ENCODE data around the gene TPST2. TPM values are rescaled to one million over a fixed set of nuclear protein-coding genes. Genes with fewer than 3 reads are reported as not detected.

The TPST2 gene
- total and polyA plus RNA-seq, 2 donors: 14.1 to 27.4 TPM

GRCh38 chr22:26602127-26602526 lies 12.2 kb upstream of the TPST2 start:
- Histone ChIP-seq H3K4me3 (ENCODE audit: low read depth, low read length) (no peak overlapping the region), H3K36me3 (ENCODE audit: insufficient read depth) (no peaks in the 10 kb centered on the region), H3K4me1 (ENCODE audit: insufficient read depth) (no peaks in the 10 kb centered on the region), H3K27ac (ENCODE audit: low read depth) (no peak overlapping the region)
- no peak for DNase-seq (ENCODE audit: extremely low spot score)
- WGBS: 71% methylated on average over 4 of the region's 4 CpGs

- no peak overlapping the region for H3K27ac ChIP-seq (ENCODE audit: low read depth)
- H3K4me1 ChIP-seq (ENCODE audit: insufficient read depth): no peaks in the 10 kb centered on the region
- no peak overlapping the region for H3K4me3 ChIP-seq (ENCODE audit: low read depth, low read length)
- WGBS: 66% methylated on average over 12 of the region's 12 CpGs
- DNase-seq (ENCODE audit: extremely low spot score): no peak
- H3K36me3 ChIP-seq (ENCODE audit: insufficient read depth): no peaks in the 10 kb centered on the region
These were observed 11.8 kb upstream of the TPST2 start for GRCh38 chr22:26601726-26602125.

- no peak for DNase-seq (ENCODE audit: extremely low spot score)
- H3K4me3 ChIP-seq (ENCODE audit: low read depth, low read length): no peak overlapping the region
- H3K4me1 ChIP-seq (ENCODE audit: insufficient read depth): no peaks in the 10 kb centered on the region
- H3K36me3 ChIP-seq (ENCODE audit: insufficient read depth): no peaks in the 10 kb centered on the region
- WGBS: 73% methylated on average over 11 of the region's 11 CpGs
- no peak overlapping the region for H3K27ac ChIP-seq (ENCODE audit: low read depth)
These were observed 9.6 kb upstream of the TPST2 start for GRCh38 chr22:26599505-26599904.

GRCh38 chr22:26597480-26597879 lies 7.5 kb upstream of the TPST2 start:
- DNase-seq (ENCODE audit: extremely low spot score): no peak
- 87% methylated on average over 4 of the region's 4 CpGs for WGBS

GRCh38 chr22:26597026-26597425 lies 7.1 kb upstream of the TPST2 start:
- H3K4me3 ChIP-seq (ENCODE audit: low read depth, low read length): no peak overlapping the region
- H3K27ac ChIP-seq (ENCODE audit: low read depth): no peak overlapping the region
- WGBS: 65% methylated on average over 4 of the region's 4 CpGs
- no peaks in the 10 kb centered on the region for H3K36me3 ChIP-seq (ENCODE audit: insufficient read depth)
- no peaks in the 10 kb centered on the region for H3K4me1 ChIP-seq (ENCODE audit: insufficient read depth)
- no peak for DNase-seq (ENCODE audit: extremely low spot score)

More at GRCh38 chr22:26597480-26597879, 7.5 kb upstream of the TPST2 start:
- H3K27ac ChIP-seq (ENCODE audit: low read depth): no peak overlapping the region
- H3K36me3 ChIP-seq (ENCODE audit: insufficient read depth): no peaks in the 10 kb centered on the region
- no peak overlapping the region for H3K4me3 ChIP-seq (ENCODE audit: low read depth, low read length)
- no peaks in the 10 kb centered on the region for H3K4me1 ChIP-seq (ENCODE audit: insufficient read depth)

- 42% methylated on average over 1 of the region's 1 CpG for WGBS
These were observed 3.8 kb upstream of the TPST2 start for GRCh38 chr22:26593763-26594162.

GRCh38 chr22:26592421-26592891 lies 2.5 kb upstream of the TPST2 start:
- DNase-seq (ENCODE audit: extremely low spot score): no peak
- Histone ChIP-seq H3K36me3 (ENCODE audit: insufficient read depth) (no peaks in the 10 kb centered on the region), H3K4me1 (ENCODE audit: insufficient read depth) (no peaks in the 10 kb centered on the region), H3K27ac (ENCODE audit: low read depth) (no peak overlapping the region), H3K4me3 (ENCODE audit: low read depth, low read length) (no peak overlapping the region)
- 68% methylated on average over 4 of the region's 4 CpGs for WGBS

More at GRCh38 chr22:26593763-26594162, 3.8 kb upstream of the TPST2 start:
- H3K4me3 ChIP-seq (ENCODE audit: low read depth, low read length): no peak overlapping the region
- H3K27ac ChIP-seq (ENCODE audit: low read depth): no peak overlapping the region
- H3K4me1 ChIP-seq (ENCODE audit: insufficient read depth): no peaks in the 10 kb centered on the region
- H3K36me3 ChIP-seq (ENCODE audit: insufficient read depth): no peaks in the 10 kb centered on the region
- DNase-seq (ENCODE audit: extremely low spot score): no peak

- Histone ChIP-seq H3K4me3 (ENCODE audit: low read depth, low read length) (peak overlapping the region; percentile 90), H3K27ac (ENCODE audit: low read depth) (peak overlapping the region; percentile 51), H3K36me3 (ENCODE audit: insufficient read depth) (no peaks in the 10 kb centered on the region), H3K4me1 (ENCODE audit: insufficient read depth) (no peaks in the 10 kb centered on the region)
- WGBS: 1% methylated on average over 44 of the region's 44 CpGs
- no peak for DNase-seq (ENCODE audit: extremely low spot score)
These were observed 526 bp downstream of the TPST2 start for GRCh38 chr22:26589367-26589844.

- no peak overlapping the region for H3K27ac ChIP-seq (ENCODE audit: low read depth)
- WGBS: 61% methylated on average over 14 of the region's 14 CpGs
- H3K4me1 ChIP-seq (ENCODE audit: insufficient read depth): no peaks in the 10 kb centered on the region
- peak overlapping the region; percentile 90 for H3K4me3 ChIP-seq (ENCODE audit: low read depth, low read length)
- H3K36me3 ChIP-seq (ENCODE audit: insufficient read depth): no peaks in the 10 kb centered on the region
- DNase-seq (ENCODE audit: extremely low spot score): no peak
These were observed 1.1 kb downstream of the TPST2 start for GRCh38 chr22:26588729-26589366.

- Histone ChIP-seq H3K27ac (ENCODE audit: low read depth) (no peak overlapping the region), H3K4me3 (ENCODE audit: low read depth, low read length) (no peak overlapping the region), H3K36me3 (ENCODE audit: insufficient read depth) (no peaks in the 10 kb centered on the region), H3K4me1 (ENCODE audit: insufficient read depth) (no peaks in the 10 kb centered on the region)
- 92% methylated on average over 4 of the region's 4 CpGs for WGBS
- no peak for DNase-seq (ENCODE audit: extremely low spot score)
These were observed 1.8 kb downstream of the TPST2 start for GRCh38 chr22:26587991-26588613.

GRCh38 chr22:26586556-26587325 lies 3.2 kb downstream of the TPST2 start:
- H3K36me3 ChIP-seq (ENCODE audit: insufficient read depth): no peaks in the 10 kb centered on the region
- 80% methylated on average over 11 of the region's 11 CpGs for WGBS
- no peaks in the 10 kb centered on the region for H3K4me1 ChIP-seq (ENCODE audit: insufficient read depth)
- no peak overlapping the region for H3K4me3 ChIP-seq (ENCODE audit: low read depth, low read length)
- H3K27ac ChIP-seq (ENCODE audit: low read depth): no peak overlapping the region
- no peak for DNase-seq (ENCODE audit: extremely low spot score)

- H3K4me3 ChIP-seq (ENCODE audit: low read depth, low read length): no peak overlapping the region
- no peak overlapping the region for H3K27ac ChIP-seq (ENCODE audit: low read depth)
- no peak for DNase-seq (ENCODE audit: extremely low spot score)
- WGBS: 36% methylated on average over 11 of the region's 11 CpGs
- no peaks in the 10 kb centered on the region for H3K4me1 ChIP-seq (ENCODE audit: insufficient read depth)
- no peaks in the 10 kb centered on the region for H3K36me3 ChIP-seq (ENCODE audit: insufficient read depth)
These were observed 4.7 kb downstream of the TPST2 start for GRCh38 chr22:26585104-26585790.

GRCh38 chr22:26584010-26584409 lies 5.9 kb downstream of the TPST2 start:
- Histone ChIP-seq H3K36me3 (ENCODE audit: insufficient read depth) (no peaks in the 10 kb centered on the region), H3K4me3 (ENCODE audit: low read depth, low read length) (no peak overlapping the region), H3K4me1 (ENCODE audit: insufficient read depth) (no peaks in the 10 kb centered on the region), H3K27ac (ENCODE audit: low read depth) (no peak overlapping the region)
- no peak for DNase-seq (ENCODE audit: extremely low spot score)
- WGBS: 81% methylated on average over 4 of the region's 4 CpGs

Measured in urinary bladder (tissue), 4 donors.